K562 (cell line): ENCODE data around the gene CNOT10. TPM values are rescaled to one million over a fixed set of nuclear protein-coding genes. Genes with fewer than 3 reads are reported as not detected.

Experiments used
- ARID1B ChIP-seq: fragments of 450-650 bp; IDR thresholded peaks from 2 replicates; pipeline ENCODE4 v1.6.1; 2016; ENCODE audit warnings: antibody characterized with exemption, mild to moderate bottlenecking, inconsistent platforms
- CBX3 ChIP-seq, 2 experiments: IDR thresholded peaks; 1 replicate in 1 of 2; 2 replicates in 1 of 2; pipeline ENCODE4 v1.6.1; 2012; ENCODE audit warnings: inconsistent platforms in 2 of 2, low read length in 2 of 2, borderline replicate concordance in 1 of 2, control low read depth in 1 of 2
- CBX8 ChIP-seq: fragments of 200-600 bp; sonication (generic); IDR thresholded peaks from 2 replicates; pipeline ENCODE4 v1.6.1; 2012; ENCODE audit warnings: borderline replicate concordance, mixed run types, low read depth, mild to moderate bottlenecking, moderate library complexity, mixed read lengths, low read length, control low read depth, inconsistent platforms; ENCODE audit not compliant: poor library complexity, severe bottlenecking; ENCODE audit errors: extremely low read depth
- CLOCK ChIP-seq: fragments of 250-450 bp; sonication (Bioruptor Pico); IDR thresholded peaks from 2 replicates; pipeline ENCODE4 v1.4.0; 2020; ENCODE audit warnings: mild to moderate bottlenecking, moderate library complexity, borderline replicate concordance
- CTBP1 ChIP-seq: fragments of 450-650 bp; IDR thresholded peaks from 2 replicates; pipeline ENCODE4 v1.6.1; 2016; ENCODE audit warnings: borderline replicate concordance
- GATAD2B ChIP-seq: fragments of 450-650 bp; IDR thresholded peaks from 2 replicates; pipeline ENCODE4 v1.6.1; 2017; ENCODE audit warnings: mild to moderate bottlenecking, borderline replicate concordance
- ILF3 ChIP-seq: fragments of 450-650 bp; IDR thresholded peaks from 2 replicates; pipeline ENCODE4 v1.6.1; 2018; ENCODE audit warnings: antibody characterized with exemption, mild to moderate bottlenecking, moderate library complexity, borderline replicate concordance
- NONO ChIP-seq, 2 experiments: fragments of 200-400 bp in 1 of 2; fragments of 450-650 bp in 1 of 2; formaldehyde crosslinking in 1 of 2; IDR thresholded peaks; 2 replicates each; pipeline ENCODE4 v1.6.1; 2017; ENCODE audit warnings: low read depth in 2 of 2, mild to moderate bottlenecking in 2 of 2, moderate library complexity in 2 of 2, low read length in 1 of 2
- RBM14 ChIP-seq: fragments of 200-400 bp; formaldehyde crosslinking; IDR thresholded peaks from 2 replicates; pipeline ENCODE4 v1.6.1; 2018; ENCODE audit warnings: low read depth, mild to moderate bottlenecking, low read length, moderate library complexity, borderline replicate concordance; ENCODE audit not compliant: insufficient read depth
- SMAD1 ChIP-seq: fragments of 150-350 bp; IDR thresholded peaks from 2 replicates; pipeline ENCODE4 v1.6.1; 2014; ENCODE audit warnings: low read length, low read depth; ENCODE audit not compliant: partially characterized antibody
- SNIP1 ChIP-seq: fragments of 450-650 bp; IDR thresholded peaks from 2 replicates; pipeline ENCODE4 v1.7.1; 2017; ENCODE audit warnings: low read depth, mild to moderate bottlenecking
- SNRNP70 ChIP-seq: fragments of 200-400 bp; formaldehyde crosslinking; optimal IDR thresholded peaks from 2 replicates; pipeline ENCODE3; 2017; ENCODE audit warnings: low read depth, low read length
- TCF3 ChIP-seq: sonication (generic); formaldehyde crosslinking; IDR thresholded peaks from 2 replicates; pipeline ENCODE4 v1.4.0; 2020; ENCODE audit warnings: mild to moderate bottlenecking, missing genetic modification reagents
- TCFL5 ChIP-seq: fragments of 250-450 bp; sonication (Bioruptor Pico); conservative IDR thresholded peaks from 2 replicates; pipeline ENCODE4 v1.6.1; 2021; ENCODE audit warnings: mild to moderate bottlenecking, moderate library complexity, matching md5 sums
- THAP12 ChIP-seq: fragments of 250-450 bp; sonication (Bioruptor Pico); IDR thresholded peaks from 2 replicates; pipeline ENCODE4 v1.9.0; 2021; ENCODE audit warnings: mild to moderate bottlenecking, inconsistent platforms
- THRA ChIP-seq: fragments of 450-650 bp; IDR thresholded peaks from 2 replicates; pipeline ENCODE4 v1.6.1; 2017; ENCODE audit warnings: mild to moderate bottlenecking, moderate library complexity
- ZBTB9 ChIP-seq: fragments of 450-650 bp; formaldehyde crosslinking; IDR thresholded peaks from 2 replicates; pipeline ENCODE4 v1.4.0; 2020; ENCODE audit warnings: mild to moderate bottlenecking, moderate library complexity
- ZNF324 ChIP-seq: fragments of 250-450 bp; sonication (Bioruptor Pico); IDR thresholded peaks from 2 replicates; pipeline ENCODE4 v1.4.0; 2020; ENCODE audit warnings: mild to moderate bottlenecking
- ZNF561 ChIP-seq: fragments of 450-650 bp; formaldehyde crosslinking; conservative IDR thresholded peaks from 2 replicates; pipeline ENCODE4 v1.4.0; 2020; ENCODE audit warnings: mild to moderate bottlenecking, moderate library complexity
- ZNF707 ChIP-seq: fragments of 250-450 bp; sonication (Bioruptor Pico); conservative IDR thresholded peaks from 2 replicates; pipeline ENCODE4 v1.8.0; 2022; ENCODE audit warnings: inconsistent platforms, mild to moderate bottlenecking, moderate library complexity
- polyA plus RNA-seq, 8 experiments: library from polyadenylated mRNA; depleted of rRNA in 4 of 8; stranded (reverse) in 5 of 8; unstranded in 3 of 8; fragments of >200 nt; fragmentation: Nextera tagmentation in 2 of 8; fragmentation: Illumina TruSeq in 1 of 8; extraction: Ambion mirVana in 2 of 8; extraction: Trizol in 1 of 8; gene quantifications; 2 replicates each; pipeline versions ENCODE4 v1.2.1 to v1.2.3, GENCODE V29; 2011 to 2014; ENCODE audit warnings: inconsistent platforms in 1 of 8, missing spikeins in 1 of 8
- total RNA-seq, 7 experiments: library from RNA; depleted of rRNA in 6 of 7; stranded (reverse); fragments of >200 nt in 6 of 7; fragmentation: Illumina TruSeq in 2 of 7; extraction: Trizol in 2 of 7; gene quantifications; 2 replicates each; pipeline versions ENCODE4 v1.2.1 to v1.2.3, GENCODE V29; 2011 to 2021; ENCODE audit warnings: low replicate concordance in 1 of 7

Gene CNOT10
- total and polyA plus RNA-seq, 9 of the 15 experiments (the other 6 are each of a cell fraction or from before 2014, with no cell fraction given), result 35.7 to 114 (median 81.9) TPM

GRCh38 chr3:32684029-32684799 lies 774 bp upstream of the CNOT10 start (continued):
- TF ChIP-seq GATAD2B (no peak; the same call in 1 of the 2 replicates), SNRNP70 (no peak), ZBTB9 (CRISPR knock-in tag) (no peak), CBX3 (IDR thresholded peaks at IDR 0.05; ENCODE audit: borderline replicate concordance in 1 of 2, low read length in 2 of 2) (no peak), TCFL5 (CRISPR knock-in tag) (no peak), SNIP1 (no peak), THRA (no peak), SMAD1 (no peak), CTBP1 (no peak), ZNF561 (CRISPR knock-in tag) (no peak), CBX8 (no peak), ZNF707 (CRISPR knock-in tag) (no peak), ILF3 (no peak), TCF3 (CRISPR knock-in tag) (no peak), ARID1B (no peak), RBM14 (no peak), ZNF324 (CRISPR knock-in tag) (no peak), THAP12 (CRISPR knock-in tag) (no peak), CLOCK (no peak), NONO (IDR thresholded peaks at IDR 0.05; ENCODE audit: low read depth in 2 of 2, low read length in 1 of 2) (no peak)
